GM12873 (cell line): ENCODE results near the gene STPG3.

ENCODE experiments used
- CTCF ChIP-seq: IDR thresholded peaks from 2 replicates; pipeline ENCODE4 v1.5.1; 2012; ENCODE audit warnings: low read depth, mild to moderate bottlenecking, moderate library complexity, low read length, control low read depth; ENCODE audit not compliant: insufficient read depth; ENCODE audit errors: missing control alignments

Gene STPG3

GRCh38 chr9:137243626-137244485 lies 7.2 kb upstream of the STPG3 start:
- no peak for TF ChIP-seq CTCF

GRCh38 chr9:137244486-137245449 lies 6.3 kb upstream of the STPG3 start:
- TF ChIP-seq CTCF, result no peak

GRCh38 chr9:137245450-137246421 lies 5.3 kb upstream of the STPG3 start:
- no peak for TF ChIP-seq CTCF

- no peak for TF ChIP-seq CTCF
Observed at GRCh38 chr9:137247135-137247915, 3.8 kb upstream of the STPG3 start.

GRCh38 chr9:137247916-137248175 lies 3.2 kb upstream of the STPG3 start:
- no peak for TF ChIP-seq CTCF

- no peak for TF ChIP-seq CTCF
Observed at GRCh38 chr9:137250329-137251193, 525 bp upstream of the STPG3 start.
